ENCODE measurements around the gene CCL18.
"Not testable (repeated sequence)": the region's sequence is repeated elsewhere in the genome, so short reads cannot be mapped to it uniquely, and the experiment has no call there.

Gene CCL18

GRCh38 chr17:36104701-36105181 lies 40.7 kb downstream of the CCL18 start:
- DNase-seq: peak; percentile 42

- DNase-seq: peak; percentile 46
Measured at GRCh38 chr17:36105781-36106492, 41.9 kb downstream of the CCL18 start.

- peak; percentile 41 for DNase-seq
Measured at GRCh38 chr17:36106493-36106835, 42.4 kb downstream of the CCL18 start.

DNA sequence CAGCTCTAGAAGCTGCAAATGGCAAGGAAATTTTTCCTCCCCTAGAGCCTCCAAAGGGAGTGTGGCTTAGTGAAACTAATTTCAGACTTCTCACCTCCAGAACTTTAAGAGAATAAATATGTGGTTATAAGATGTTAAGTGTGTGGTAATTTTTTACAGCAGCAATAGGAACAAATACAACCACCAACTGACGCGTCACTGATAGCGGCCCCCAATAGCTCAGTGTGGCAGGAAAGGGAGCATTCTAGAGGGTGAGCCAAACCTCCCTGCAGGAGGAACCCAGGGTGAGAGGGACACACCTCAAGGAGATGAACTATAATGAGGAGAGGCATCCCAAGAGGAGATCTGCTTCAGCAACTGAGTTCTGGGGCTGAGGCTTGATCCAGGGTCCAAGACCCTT lies 43.6 kb downstream of the CCL18 start:
- DNase-seq: peak; percentile 68

DNA sequence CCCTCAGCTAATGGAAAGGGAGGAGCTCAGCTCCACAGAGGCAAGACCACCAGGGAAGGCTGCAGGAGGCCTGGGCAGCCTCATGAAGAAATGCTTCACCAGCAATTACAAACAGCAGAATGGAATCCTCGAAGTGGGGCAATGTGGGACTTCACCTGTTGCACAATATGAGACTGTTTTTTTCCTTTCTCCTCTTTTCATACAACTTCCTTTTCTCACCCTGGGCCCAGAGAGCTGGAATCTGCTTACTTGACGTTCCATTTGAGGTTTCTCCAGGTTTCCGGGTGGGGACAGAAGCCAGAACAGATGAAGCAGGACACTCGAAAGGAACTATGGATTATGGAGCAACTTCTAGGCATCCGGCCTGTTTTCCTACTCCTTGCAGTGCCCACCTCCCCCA lies 44.2 kb downstream of the CCL18 start:
- DNase-seq: peak; percentile 44

GRCh38 chr17:36111068-36111490 lies 47.0 kb downstream of the CCL18 start:
- DNase-seq: no peak

- no peak for DNase-seq
Measured at GRCh38 chr17:36112572-36112971, 48.5 kb downstream of the CCL18 start.

- not testable (repeated sequence) for DNase-seq
Measured at GRCh38 chr17:36113131-36113530, 49.1 kb downstream of the CCL18 start.

DNA sequence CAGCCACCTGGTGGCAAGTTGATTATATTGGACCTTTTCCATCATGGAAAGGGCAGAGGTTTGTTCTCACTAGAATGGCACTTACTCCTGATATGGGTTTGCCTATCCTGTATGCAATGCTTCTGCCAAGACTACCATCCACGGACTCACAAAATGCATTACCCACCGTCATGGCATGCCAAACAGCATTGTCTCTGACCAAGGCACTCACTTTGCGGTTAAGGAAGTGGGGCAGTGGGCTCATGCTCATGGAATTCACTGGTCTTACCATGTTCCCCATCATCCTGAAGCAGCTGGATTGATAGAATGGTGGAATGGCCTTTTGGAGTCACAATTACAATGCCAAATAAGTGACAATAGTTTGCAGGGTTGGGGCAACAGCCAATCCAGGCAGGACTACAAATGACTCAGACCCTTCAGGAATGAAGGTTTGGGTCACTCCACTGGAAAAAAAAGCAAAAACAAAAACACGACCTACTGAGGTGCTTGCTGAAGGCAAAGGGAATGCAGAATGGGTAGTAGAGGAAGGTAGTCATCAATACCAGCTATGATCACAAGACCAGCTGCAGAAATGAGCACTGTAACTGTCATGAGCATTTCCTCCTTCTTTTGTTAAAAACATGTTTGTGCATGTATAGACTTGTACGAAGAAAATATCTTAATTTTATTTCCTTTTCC lies 51.0 kb downstream of the CCL18 start:
- not testable (repeated sequence) for DNase-seq

- not testable (repeated sequence) for DNase-seq
Measured at GRCh38 chr17:36115649-36115977, 51.5 kb downstream of the CCL18 start.

- no peak for DNase-seq
Measured at GRCh38 chr17:36117505-36118382, 53.7 kb downstream of the CCL18 start.

- no peak for DNase-seq
Measured at GRCh38 chr17:36118477-36119353, 54.6 kb downstream of the CCL18 start.

DNA sequence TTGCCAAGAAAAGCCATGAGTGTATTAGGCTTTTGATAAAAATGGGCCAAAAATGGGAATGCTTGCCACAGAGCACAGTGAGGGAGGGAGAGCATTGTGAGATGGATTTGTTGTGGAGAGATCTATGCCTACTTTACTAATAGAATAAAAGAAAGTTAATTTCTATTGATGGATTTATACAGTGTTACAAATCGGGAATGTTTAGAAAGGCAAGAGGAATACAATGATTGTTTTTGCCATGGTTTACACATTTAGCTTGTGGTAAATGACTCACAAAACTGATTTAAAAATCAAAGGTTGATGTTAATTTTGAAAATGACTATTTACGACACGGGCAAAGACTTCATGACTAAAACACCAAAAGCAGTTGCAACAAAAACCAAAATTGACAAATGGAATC lies 56.1 kb downstream of the CCL18 start:
- no peak for DNase-seq

DNA sequence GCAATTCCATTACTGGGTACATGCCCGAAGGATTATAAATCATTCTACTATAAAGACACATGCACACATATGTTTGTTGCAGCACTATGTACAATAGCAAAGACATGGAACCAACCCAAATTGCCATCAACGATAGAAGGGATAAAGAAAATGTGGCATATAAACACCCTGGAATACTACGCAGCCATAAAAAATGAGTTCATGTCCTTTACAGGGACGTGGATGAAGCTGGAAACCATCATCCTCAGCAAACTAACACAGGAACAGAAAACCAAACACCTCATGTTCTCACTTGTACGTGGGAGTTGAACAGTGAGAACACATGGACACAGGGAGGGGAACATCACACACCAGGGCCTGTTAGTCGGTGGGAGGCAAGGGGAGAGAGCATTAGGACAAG lies 57.0 kb downstream of the CCL18 start:
- DNase-seq: not testable (repeated sequence)

Measured in NK-92 treated with Interleukin-12 subunit alpha and Interleukin-12 subunit beta, amount 100 ng/mL, for 24 hours (cell line).